Caki2 (cell line): ENCODE data around the gene CALD1. TPM values are rescaled to one million over a fixed set of nuclear protein-coding genes. Genes with fewer than 3 reads are reported as not detected.

Experiments used
- DNase-seq: peaks from one replicate; pipeline ENCODE4 v3.0.0-alpha.2; 2015; ENCODE audit warnings: low read depth
- in situ Hi-C: cut with HindIII; loops from 2 replicates; pipeline ENCODE4 v1.10.0; 2016; ENCODE audit warnings: low sequenced_read_pairs, low pct_unique_long_range_greater_than_20kb, mixed read lengths
- total RNA-seq: library from RNA; depleted of rRNA; stranded (reverse); fragments of >200 nt; shearing (Covaris generic); gene quantifications from 2 replicates; pipeline ENCODE4 v1.2.3, GENCODE V29; 2014; ENCODE audit warnings: low replicate concordance

Gene CALD1
- total RNA-seq, 1 experiment from 2014 or later = 11.1 TPM

DNA sequence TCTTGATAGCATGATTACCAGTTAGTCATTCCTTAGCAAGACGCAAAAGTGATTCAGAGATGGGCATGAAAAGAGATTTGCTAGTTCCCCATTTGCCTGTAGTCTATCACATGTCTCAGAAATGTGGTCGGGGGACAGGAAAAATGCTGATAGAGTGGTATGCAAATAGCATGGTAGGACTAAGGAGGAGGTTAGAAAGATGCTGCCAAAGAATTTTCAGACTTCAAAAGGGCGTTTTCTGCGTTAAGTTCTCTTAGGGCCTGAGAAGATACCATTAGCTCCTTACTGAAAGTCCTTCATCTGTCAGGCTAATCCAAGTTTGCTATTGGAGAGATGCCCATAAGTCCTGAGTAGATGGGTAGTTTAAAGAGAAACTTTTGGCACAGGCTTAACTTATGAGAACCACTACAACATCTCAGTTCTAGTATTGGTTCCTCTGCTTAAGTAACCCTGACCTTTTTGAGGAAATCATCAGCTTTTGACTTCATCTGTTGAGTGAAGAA, 2.7 kb downstream of the CALD1 start:
- in situ Hi-C loops = no loop called here
- DNase-seq = no peak

DNA sequence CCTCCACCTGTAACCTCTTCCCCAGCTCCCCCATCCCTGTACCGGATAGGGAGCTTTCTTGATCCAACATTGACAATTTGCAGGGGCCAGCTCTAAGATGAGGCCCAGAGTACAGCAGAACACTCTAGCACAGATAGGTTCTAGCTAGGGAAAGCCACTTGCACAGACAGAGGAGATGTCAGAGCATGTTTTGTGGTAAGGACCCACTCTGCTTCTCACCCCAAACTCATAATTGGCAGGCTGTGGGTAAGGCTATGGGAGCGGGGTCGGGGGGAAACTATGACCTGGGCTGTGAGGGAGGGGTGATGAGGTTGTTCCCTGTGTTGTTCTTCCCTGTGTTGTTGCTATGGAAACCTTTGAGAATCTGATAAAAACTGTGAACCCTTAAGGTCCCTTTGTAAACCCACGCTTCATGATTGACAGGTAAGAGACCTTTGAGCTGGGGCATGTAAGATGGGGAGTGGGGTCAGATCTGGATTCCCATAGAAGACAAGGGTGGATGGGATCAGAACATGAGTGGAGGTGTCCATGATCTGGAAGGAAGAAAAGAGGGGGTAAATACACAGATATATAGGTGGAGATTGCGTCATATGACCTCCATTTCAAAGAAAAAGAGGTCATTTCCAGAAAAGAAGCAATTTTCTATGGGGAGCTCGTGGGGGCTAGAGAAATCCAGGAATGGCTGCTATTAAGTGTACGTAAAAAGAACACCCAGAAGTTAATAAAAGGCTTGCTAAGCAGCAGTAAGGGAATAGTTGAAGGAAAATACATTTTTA, 4.0 kb downstream of the CALD1 start:
- DNase-seq = no peak
- in situ Hi-C loops = no loop called here

DNA sequence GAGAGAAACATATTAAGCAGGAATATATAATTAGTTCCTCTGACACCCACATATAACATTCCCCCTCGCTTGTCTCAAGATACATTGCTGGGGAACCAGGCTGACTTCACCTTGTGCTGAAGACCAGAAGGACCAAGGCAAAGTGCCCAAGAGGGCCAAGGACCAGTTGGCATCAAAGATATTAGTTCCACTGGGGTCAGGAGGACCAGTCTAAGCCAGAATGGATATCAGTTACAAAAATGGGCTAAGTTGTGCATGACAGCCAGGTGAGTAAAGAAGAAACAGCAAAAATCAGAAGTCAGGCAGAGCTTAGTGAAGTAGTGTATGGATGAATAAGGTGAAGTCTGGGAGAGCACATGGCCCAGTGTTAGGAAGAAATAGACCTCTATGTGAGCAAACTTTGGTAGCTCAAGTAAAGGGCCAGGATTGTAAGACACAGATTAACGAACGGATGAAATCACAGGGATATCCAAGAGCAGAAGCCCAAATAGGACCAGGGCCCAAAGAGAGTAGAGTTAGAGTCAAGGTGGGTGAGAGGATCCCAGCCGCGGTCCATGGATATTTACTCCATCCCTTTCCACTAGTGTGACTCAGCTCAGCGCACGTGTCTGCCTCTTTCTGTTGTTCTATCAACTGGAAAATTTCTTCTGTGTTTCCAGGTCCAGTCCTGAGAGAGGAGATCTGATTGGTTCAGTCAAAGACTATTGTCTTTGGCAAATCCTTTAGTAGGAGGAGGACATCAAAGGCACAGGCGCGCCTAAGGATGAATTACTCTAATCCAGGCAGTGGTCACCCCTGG, 5.0 kb downstream of the CALD1 start:
- in situ Hi-C loops = no loop called here
- peak; percentile 36 for DNase-seq

DNA sequence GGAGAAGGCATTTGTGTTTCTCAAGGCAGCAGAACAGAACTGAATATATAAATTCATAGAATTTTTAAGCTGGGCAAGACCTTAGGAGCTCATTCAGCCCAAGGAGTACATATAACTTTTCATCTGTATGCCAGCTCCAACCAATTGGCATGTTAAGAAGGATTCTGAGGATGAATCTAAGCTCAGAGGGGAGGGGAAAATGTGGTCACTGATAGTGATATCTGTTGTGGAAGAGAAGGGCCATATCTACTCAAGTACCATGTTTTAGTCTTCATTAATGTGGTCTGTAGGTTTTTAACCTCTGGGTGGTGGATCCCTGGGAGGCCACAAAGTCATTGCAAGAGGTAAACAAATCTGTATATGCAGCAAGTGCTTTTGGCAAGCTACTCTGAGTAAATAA, 6.4 kb downstream of the CALD1 start:
- no peak for DNase-seq
- in situ Hi-C loops = no loop called here

DNA sequence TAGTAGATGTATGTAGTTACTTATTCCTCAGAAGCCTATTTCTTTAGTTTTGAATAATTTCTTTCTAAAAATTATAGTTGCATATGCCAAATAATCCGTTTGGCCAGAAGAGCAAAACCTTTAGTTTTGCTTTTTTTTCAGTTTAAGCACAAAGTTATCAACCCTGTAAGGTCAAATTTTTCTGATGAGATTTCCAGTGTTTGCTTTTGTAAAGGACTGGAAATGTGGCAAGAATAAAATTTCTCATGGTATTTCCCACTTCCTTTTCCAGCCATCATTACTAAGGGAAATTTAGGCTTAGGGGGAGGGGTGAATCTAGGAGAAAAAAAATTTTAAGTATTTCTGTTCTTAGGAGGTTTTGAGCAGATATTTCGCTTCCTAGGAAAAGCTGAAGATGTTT, 7.6 kb downstream of the CALD1 start:
- in situ Hi-C loops = no loop called here
- DNase-seq = no peak

DNA sequence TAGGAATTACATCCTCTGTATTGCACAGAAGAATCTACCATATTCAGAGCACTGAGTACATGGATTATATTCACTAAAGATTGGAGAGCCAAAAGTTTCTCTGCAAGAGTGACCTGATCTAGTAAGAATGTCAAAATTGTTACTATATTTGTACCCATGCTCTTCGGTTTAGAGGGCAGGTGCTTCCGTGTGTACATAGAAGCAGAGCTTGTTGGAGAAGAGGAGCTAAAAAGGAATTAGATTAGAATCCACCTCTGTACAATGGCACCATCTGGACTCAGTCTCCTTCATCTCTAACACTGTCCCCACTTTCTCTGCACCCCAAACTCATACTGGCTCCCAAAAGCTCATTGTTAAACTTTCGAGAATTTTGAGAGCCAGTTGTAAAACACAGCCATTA, 8.3 kb downstream of the CALD1 start:
- in situ Hi-C loops = no loop called here
- DNase-seq = no peak

DNA sequence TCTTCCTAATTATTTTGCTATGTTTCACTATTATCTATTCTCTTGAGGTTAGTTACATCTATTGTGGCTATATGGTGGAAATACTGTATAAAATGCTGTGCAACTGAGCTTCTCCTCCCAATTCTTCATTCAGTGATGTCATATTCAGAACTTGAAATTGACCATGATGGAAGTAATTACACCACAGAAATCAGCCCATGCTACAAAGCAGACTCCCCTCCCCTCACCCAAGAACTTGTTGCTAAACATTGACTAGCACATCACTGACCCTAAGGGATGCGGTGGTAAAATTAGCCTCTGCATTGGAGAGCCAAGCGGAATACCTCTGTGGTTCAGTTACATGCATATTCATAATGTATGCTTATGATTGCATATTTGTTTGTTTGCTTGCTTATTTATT, 8.8 kb downstream of the CALD1 start:
- DNase-seq = no peak
- in situ Hi-C loops = no loop called here

DNA sequence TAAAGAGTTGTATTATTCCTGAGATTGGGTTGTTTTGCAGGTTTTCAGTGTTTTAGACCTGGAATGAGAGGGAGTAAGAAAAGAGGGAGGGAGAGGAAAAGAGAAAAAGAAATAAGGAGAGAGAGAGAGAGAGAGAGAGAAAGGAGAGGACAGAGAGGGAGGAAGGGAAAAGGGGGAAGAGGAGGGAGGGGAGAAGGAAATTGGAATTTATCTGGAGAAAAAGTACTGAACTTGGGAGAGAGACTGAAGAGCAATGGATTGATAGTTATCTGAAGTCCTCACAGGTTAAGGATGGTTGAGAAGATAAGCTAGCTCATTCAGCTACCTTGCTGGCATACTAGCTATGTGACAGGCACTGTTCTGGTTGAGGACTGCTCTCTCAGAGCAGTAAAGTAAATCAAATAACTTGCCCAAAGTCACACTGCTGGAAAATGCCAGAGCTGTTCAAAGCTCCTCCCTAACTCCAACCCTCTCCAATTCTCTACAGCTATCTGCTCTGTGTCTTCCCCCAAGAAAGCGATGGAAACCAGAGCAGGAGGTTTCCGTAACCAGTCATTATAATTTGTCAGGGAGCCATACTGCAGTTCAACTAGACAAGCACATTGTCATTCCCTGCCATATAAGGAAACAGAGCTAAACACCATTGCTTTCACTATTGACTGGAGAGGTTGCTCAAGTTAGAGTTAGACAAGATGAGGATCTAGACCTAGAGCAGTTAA, 10.7 kb downstream of the CALD1 start:
- DNase-seq = no peak
- in situ Hi-C loops = no loop called here

DNA sequence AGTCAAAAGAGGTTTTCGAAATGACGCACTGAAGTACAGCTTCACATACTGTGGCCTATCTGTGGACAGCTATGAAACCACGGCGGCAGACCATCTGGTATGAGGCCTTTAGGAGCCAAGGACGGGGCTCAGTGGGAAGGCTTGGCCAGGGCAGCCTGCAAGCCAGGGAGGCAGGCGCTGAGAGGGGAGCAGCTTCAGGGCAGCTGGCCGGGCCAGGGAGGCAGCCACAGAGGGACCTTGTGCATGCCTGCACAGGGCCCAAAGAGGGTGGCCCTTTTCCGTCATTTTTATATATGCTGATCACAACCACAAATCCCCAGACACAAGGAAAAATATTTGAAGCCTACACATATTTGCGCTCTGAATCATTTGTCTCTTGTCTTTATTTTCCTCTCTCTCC, 13.5 kb downstream of the CALD1 start:
- in situ Hi-C loops = no loop called here
- DNase-seq = no peak

DNA sequence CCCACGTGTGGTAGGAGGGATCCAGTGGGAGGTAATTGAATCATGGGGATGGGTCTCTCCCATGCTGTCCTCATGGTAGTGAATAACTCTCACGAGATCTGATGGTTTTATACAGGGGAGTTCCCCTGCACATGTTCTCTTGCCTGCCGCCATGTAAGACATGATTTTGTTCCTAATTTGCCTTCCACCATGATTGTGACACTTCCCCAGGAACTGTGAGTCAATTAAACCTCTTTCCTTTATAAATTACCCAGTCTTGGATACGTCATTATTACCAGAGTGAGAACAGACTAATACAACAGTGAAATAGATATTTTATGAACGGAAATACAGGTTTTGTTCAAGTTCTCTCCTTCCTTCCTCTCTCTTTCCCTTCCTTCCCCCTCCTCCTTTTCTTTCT, 15.8 kb downstream of the CALD1 start:
- in situ Hi-C loops = no loop called here
- no peak for DNase-seq

DNA sequence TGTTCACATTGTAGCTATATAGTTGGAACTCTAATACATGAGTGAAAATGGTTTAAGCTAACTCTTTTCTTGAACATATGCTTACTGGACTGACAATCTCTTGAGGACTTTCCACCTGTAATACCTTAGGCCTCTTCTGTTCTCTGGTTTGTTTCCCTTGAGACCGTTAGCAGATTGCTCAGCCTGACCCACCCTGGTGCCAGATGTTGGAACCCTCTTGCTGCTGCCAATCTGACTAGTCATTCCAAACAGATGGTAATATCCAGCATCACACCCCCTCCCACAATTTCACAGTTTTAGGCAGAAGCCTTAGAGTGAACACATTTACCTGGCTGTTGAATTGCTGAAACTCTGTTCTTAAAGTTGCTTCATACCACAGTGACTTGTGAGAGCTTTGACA, 18.7 kb downstream of the CALD1 start:
- in situ Hi-C loops = no loop called here
- no peak for DNase-seq

DNA sequence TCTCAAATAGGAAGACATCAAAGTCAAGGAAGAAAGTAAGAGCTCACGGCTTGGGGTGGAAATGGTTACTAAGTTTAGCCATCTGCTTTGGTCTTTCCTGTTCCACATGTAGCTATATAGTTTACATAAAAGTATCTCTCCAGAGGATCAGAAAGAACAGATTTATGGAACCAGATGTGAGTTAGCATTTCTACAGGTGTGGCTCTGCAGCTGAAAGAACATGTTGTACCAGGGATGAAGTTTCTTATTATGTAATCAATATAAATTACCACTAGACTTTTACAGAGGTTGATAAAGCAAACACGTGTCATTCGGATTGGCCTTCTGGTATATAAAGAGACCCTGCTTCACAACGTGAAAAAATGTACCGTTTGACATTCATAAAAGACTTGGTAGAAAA, 19.9 kb downstream of the CALD1 start:
- in situ Hi-C loops = no loop called here
- no peak for DNase-seq

DNA sequence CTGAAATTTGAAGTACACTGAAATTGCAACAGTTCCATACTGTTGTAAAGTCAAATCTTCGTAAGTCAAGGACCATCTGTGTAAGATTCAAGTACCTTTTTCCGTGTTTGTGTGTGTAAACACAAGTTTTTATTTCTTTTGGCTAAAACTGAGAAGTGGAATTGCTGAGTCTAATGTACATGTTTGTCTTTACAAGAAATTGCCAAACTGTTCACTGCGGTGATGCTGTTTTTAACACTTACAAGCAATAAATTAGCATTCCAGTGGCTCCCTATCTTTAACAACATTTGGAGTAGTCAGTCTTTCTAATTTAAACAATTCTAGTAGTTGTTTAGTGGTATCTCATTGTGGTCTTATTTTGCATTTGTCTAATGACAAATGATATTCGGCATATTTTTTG, 23.3 kb downstream of the CALD1 start:
- in situ Hi-C loops = no loop called here
- DNase-seq = no peak

DNA sequence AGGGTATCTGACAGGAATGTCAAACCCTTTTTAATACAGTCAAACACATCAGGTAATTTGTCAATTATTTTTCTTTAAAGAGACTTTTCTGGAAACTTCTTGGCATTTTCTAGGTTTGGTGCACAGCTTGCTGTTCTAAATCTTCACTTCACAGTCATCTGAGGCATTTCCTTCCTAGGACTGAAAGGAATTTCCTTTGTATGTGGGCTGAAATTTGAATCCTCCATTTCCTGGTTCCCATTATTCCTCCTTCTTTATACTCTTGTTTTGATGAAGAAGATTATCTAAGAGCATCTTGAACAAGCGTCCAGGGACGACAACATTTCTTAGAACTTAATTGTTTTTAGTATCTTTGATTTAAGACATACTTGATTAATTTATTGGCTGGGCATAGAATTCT, 24.9 kb downstream of the CALD1 start:
- in situ Hi-C loops = no loop called here
- DNase-seq = no peak

DNA sequence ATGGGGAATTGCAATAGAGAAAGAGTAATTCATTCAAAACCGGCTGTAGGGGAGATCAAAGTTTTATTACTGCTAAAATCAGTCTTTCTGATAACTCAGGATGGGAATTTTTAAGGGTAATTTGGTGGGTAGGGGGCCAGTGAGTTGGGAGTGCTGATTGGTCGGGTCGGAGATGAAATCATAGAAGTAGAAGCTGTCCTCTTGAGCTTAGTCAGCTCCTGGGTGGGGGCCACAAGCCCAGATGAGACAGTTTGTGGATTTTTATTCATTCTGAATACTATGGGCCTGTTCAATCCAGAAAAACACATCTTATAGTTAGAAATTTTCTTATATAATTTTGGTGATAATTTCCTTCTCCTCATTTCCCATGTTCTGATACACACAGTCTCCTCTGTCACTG, 25.4 kb downstream of the CALD1 start:
- in situ Hi-C loops = no loop called here
- no peak for DNase-seq

DNA sequence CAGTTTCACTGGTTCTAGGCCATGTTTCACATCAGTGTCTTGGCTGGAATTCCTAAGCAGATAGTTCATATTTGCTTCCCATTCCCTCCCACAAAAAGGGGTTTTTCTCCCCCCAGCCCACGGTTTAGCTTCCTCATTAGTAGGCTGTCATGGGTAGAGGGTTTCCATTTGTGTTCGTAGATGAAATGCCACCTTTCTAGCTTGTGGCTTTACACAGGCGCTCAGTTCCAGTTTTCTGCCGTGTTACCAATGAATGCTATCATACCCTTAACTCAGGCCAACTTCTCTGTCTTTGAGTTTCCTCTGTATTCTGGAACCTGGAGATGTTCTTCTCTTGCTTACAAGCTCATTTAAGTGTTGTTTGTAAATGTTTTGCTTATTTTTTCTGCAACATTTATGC, 26.8 kb downstream of the CALD1 start:
- in situ Hi-C loops = no loop called here

DNA sequence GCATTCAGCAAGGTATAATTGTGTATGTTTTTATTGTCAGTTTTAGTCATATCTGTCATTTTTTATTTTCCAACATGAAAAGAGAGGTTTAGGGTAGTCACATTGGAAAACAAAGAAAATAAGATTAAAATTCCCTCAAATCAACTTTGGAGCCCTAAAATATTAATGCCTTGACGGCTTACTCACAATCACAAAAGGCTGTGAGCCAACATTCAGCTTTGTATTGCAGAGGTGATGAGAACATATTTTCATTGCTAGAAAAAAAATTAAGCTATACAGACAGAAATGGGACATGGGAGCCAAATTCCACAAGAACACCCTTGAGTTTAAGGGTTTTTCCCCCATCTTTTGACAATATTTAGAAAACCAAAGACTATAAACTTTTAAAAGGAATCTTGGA, 30.2 kb downstream of the CALD1 start:
- DNase-seq = no peak
- in situ Hi-C loops = no loop called here

More for the DNA sequence above, 26.8 kb downstream of the CALD1 start:
- no peak for DNase-seq

DNA sequence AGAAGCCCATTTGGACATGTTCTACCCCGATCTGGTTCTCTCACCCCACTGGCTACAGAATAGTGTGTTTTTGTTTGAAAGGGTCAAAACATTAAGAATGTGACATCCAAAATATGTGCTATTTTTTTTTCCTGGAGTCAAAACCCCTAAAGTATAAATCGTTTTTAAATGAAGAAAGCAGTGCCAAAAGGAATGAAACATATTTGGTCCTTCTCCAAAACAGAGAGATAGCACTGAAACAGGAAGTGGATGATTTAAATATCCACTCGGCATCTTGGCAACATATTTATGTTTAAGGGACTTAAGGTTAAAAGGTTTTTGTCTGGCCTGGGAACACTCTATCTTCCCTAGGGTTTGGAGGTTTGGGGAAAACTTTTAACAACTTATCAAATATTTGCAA, 32.3 kb downstream of the CALD1 start:
- in situ Hi-C loops = no loop called here
- DNase-seq = no peak
